ENCODE data around the gene OSBPL3. TPM values are rescaled to one million over a fixed set of nuclear protein-coding genes. Genes with fewer than 3 reads are reported as not detected.
A peak's percentile ranks its signal among the peaks of the same experiment; 100 is the strongest.

Gene OSBPL3
- total RNA-seq, 1 experiment from 2014 or later = 8.6 TPM

DNA sequence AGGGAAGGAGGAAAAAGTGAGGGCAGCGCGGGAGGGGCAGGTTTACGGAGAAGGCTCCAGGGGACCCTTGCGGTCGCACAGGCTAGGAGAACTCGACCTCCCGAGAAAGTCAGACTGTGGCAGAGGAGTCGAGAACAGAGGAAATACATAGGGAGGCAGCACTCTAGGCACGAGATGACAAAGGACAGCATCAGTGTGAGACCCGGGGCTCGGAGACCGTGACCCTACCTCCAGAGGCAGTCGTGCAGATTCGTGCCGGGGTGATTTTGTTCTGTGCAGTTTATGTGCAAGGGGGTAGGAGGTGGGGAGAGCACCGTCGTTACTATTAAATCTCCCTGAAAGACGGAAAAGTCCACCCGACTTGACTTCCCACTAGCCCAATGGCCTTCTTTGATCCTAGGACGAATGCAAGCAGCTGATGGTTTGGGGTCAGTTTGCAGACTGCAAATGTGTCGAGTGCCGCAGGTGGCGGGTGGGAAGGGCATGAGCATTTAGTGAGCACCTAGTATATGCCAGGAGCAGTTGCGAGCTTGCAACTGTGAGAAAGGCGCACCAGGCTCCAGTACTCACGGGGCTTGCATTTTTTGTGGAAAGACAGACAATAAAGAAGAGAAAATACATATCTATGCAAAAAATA lies 674 bp upstream of the OSBPL3 start:
- Histone ChIP-seq H3K4me1 (ENCODE audit: insufficient read depth, low read length) (peaks cover 3% of the 10 kb centered on the region; the same call in 1 of the 2 replicates), H2BK12ac (ENCODE audit: insufficient read length, low read depth, low read length) (no peak overlapping the region), H3K27me3 (ENCODE audit: insufficient read depth, low read length) (peaks cover 13% of the 10 kb centered on the region; the same call in 1 of the 2 replicates), H3K9me3 (ENCODE audit: control insufficient read depth, low read depth, low read length) (no peaks in the 10 kb centered on the region), H2AK5ac (ENCODE audit: insufficient read length, low read length) (no peak overlapping the region), H2BK120ac (ENCODE audit: low read depth, low read length, poor library complexity, severe bottlenecking) (no peak overlapping the region), H3K23me2 (ENCODE audit: insufficient read length, low read depth, low read length, poor library complexity, severe bottlenecking) (peaks cover 22% of the 10 kb centered on the region), H2BK5ac (ENCODE audit: insufficient read length, low read length) (no peak overlapping the region), H3K14ac (ENCODE audit: insufficient read depth, low read length) (peak overlapping the region; percentile 62; the same call in 1 of the 2 replicates), H3K79me1 (ENCODE audit: insufficient read depth, low read depth, low read length, poor library complexity, severe bottlenecking) (no peaks in the 10 kb centered on the region), H4K5ac (ENCODE audit: insufficient read length, low read depth, low read length) (no peak overlapping the region), H3K18ac (ENCODE audit: insufficient read length, low read depth, low read length) (no peak overlapping the region), H4K8ac (replicated peaks; ENCODE audit: insufficient read length, low read depth, low read length) (no peak overlapping the region), H3K79me2 (ENCODE audit: insufficient read depth, low read length) (no peaks in the 10 kb centered on the region; the same call in 1 of the 2 replicates), H4K91ac (ENCODE audit: insufficient read length, low read depth, low read length) (no peak overlapping the region), H3K4me2 (ENCODE audit: insufficient read depth, insufficient read length, low read length) (peak overlapping the region; percentile 93), H2BK15ac (ENCODE audit: low read depth, low read length) (no peak overlapping the region), H4K20me1 (ENCODE audit: control insufficient read depth, insufficient read depth, insufficient read length) (no peaks in the 10 kb centered on the region), H3T11ph (ENCODE audit: low read length) (no peak overlapping the region), H3K9ac (ENCODE audit: extremely low read depth, insufficient read length, low read length) (peak overlapping the region; percentile 32), H2BK20ac (ENCODE audit: low read depth, low read length, poor library complexity, severe bottlenecking) (no peak overlapping the region), H3K4ac (ENCODE audit: low read depth, low read length) (no peak overlapping the region), H3K27ac (ENCODE audit: insufficient read length, low read depth, low read length) (no peak overlapping the region), H3K56ac (ENCODE audit: insufficient read length, low read depth, low read length) (no peak overlapping the region), H2AFZ (ENCODE audit: low read length) (no peak overlapping the region), H3K23ac (ENCODE audit: insufficient read length, low read depth, low read length) (no peak overlapping the region)
- no CpG with 5 or more reads among the region's 26 CpGs for WGBS (ENCODE audit: extremely low coverage, insufficient read length, low lambda C conversion rate)
- peak overlapping the region; percentile 84 to 91 for H3K4me3 Mint-ChIP-seq
- peaks cover 40% of the 10 kb centered on the region for H3K27me3 Mint-ChIP-seq (ENCODE audit: low read depth)
- peaks cover 3 to 10% (median 3%) of the 10 kb centered on the region in 3 experiments; a peak in 6 of 7 replicates for H3K36me3 Mint-ChIP-seq (ENCODE audit: insufficient read depth in 1 of 3, low read depth in 3 of 3)
- peak overlapping the region in 2 of 3 experiments; percentile 45 to 77; a peak in 4 of 7 replicates for H3K27ac Mint-ChIP-seq
- H3K9me3 Mint-ChIP-seq = peaks cover 6 to 7% of the 10 kb centered on the region in 2 experiments
- TF ChIP-seq, protein P1, sequence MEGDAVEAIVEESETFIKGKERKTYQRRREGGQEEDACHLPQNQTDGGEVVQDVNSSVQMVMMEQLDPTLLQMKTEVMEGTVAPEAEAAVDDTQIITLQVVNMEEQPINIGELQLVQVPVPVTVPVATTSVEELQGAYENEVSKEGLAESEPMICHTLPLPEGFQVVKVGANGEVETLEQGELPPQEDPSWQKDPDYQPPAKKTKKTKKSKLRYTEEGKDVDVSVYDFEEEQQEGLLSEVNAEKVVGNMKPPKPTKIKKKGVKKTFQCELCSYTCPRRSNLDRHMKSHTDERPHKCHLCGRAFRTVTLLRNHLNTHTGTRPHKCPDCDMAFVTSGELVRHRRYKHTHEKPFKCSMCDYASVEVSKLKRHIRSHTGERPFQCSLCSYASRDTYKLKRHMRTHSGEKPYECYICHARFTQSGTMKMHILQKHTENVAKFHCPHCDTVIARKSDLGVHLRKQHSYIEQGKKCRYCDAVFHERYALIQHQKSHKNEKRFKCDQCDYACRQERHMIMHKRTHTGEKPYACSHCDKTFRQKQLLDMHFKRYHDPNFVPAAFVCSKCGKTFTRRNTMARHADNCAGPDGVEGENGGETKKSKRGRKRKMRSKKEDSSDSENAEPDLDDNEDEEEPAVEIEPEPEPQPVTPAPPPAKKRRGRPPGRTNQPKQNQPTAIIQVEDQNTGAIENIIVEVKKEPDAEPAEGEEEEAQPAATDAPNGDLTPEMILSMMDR (conservative IDR thresholded peaks at IDR 0.05) = no peak
- peak; percentile 49 for DNase-seq
- H3K4me1 Mint-ChIP-seq = peaks cover 45 to 57% of the 10 kb centered on the region in 2 experiments

Data from H9 (cell line).